ENCODE data around the gene CEP85L. TPM values are rescaled to one million over a fixed set of nuclear protein-coding genes. Genes with fewer than 3 reads are reported as not detected.

CEP85L gene
- total RNA-seq, 2 experiments from 2014 or later = 9.6 to 12.0 TPM

- no peaks in the 10 kb centered on the region for H3K4me1 ChIP-seq (ENCODE audit: insufficient read depth, low read length, poor library complexity, severe bottlenecking)
- no peaks in the 10 kb centered on the region for H3K79me2 ChIP-seq (ENCODE audit: insufficient read depth, low read depth, low read length)
- no peaks in the 10 kb centered on the region for H3K9me3 ChIP-seq (ENCODE audit: low read length)
- H3K27ac ChIP-seq (ENCODE audit: low read depth, low read length, poor library complexity, severe bottlenecking) = no peak overlapping the region
- CTCF ChIA-PET (ENCODE audit: unreplicated experiment) = no interaction called here
- POLR2A ChIA-PET = interaction anchor here (0.7 to 1.1 kb wide), 3 partner anchors 14 to 150 kb away, joined by 3 read pairs; no protein-coding TSS in a partner anchor
- no peak overlapping the region for H3K4me3 ChIP-seq (ENCODE audit: low read depth, low read length, poor library complexity, severe bottlenecking)
- no peaks in the 10 kb centered on the region for H3K36me3 ChIP-seq (ENCODE audit: insufficient read depth, low read length)
- TF ChIP-seq CTCF (conservative IDR thresholded peaks at IDR 0.05; ENCODE audit: low read length) = no peak
- no peak for TF ChIP-seq EZH2phosphoT487 (IDR thresholded peaks at IDR 0.05; ENCODE audit: borderline replicate concordance, low read depth, low read length)
- H3K9me2 ChIP-seq (ENCODE audit: insufficient read depth, low read length) = no peaks in the 10 kb centered on the region
- intact Hi-C loops (cut with micrococcal nuclease; ENCODE audit: unreplicated experiment) = no loop called here
- no peak overlapping the region for H3K4me2 ChIP-seq (ENCODE audit: low read length)
- no TSS peak for BruUV-seq (replicated peaks)
- no peak for DNase-seq (ENCODE audit: low spot score)
- no peaks in the 10 kb centered on the region for H4K20me1 ChIP-seq (ENCODE audit: insufficient read depth, low read length)
- H2AFZ ChIP-seq (ENCODE audit: low read length) = no peak overlapping the region
Observed at GRCh38 chr6:118558464-118559217, 92.8 kb downstream of the CEP85L start.

- H3K9me2 ChIP-seq (ENCODE audit: insufficient read depth, low read length) = no peaks in the 10 kb centered on the region
- H3K9me3 ChIP-seq (ENCODE audit: low read length) = no peaks in the 10 kb centered on the region
- no peaks in the 10 kb centered on the region for H3K4me1 ChIP-seq (ENCODE audit: insufficient read depth, low read length, poor library complexity, severe bottlenecking)
- no peak overlapping the region for H3K4me2 ChIP-seq (ENCODE audit: low read length)
- TF ChIP-seq EZH2phosphoT487 (IDR thresholded peaks at IDR 0.05; ENCODE audit: borderline replicate concordance, low read depth, low read length) (no peak), CTCF (conservative IDR thresholded peaks at IDR 0.05; ENCODE audit: low read length) (no peak)
- no peaks in the 10 kb centered on the region for H4K20me1 ChIP-seq (ENCODE audit: insufficient read depth, low read length)
- CTCF ChIA-PET (ENCODE audit: unreplicated experiment) = no interaction called here
- intact Hi-C loops (cut with micrococcal nuclease; ENCODE audit: unreplicated experiment) = no loop called here
- no peak overlapping the region for H2AFZ ChIP-seq (ENCODE audit: low read length)
- POLR2A ChIA-PET = interaction anchor here (2.0 kb wide), 1 partner anchor 9 kb away, joined by 9 read pairs; no protein-coding TSS in a partner anchor
- no peak for DNase-seq (ENCODE audit: low spot score)
- BruUV-seq (replicated peaks) = no TSS peak
- H3K79me2 ChIP-seq (ENCODE audit: insufficient read depth, low read depth, low read length) = no peaks in the 10 kb centered on the region
- no peak overlapping the region for H3K4me3 ChIP-seq (ENCODE audit: low read depth, low read length, poor library complexity, severe bottlenecking)
- no peaks in the 10 kb centered on the region for H3K36me3 ChIP-seq (ENCODE audit: insufficient read depth, low read length)
- H3K27ac ChIP-seq (ENCODE audit: low read depth, low read length, poor library complexity, severe bottlenecking) = no peak overlapping the region
Observed at GRCh38 chr6:118554698-118555097, 96.7 kb downstream of the CEP85L start.

- intact Hi-C loops (cut with micrococcal nuclease; ENCODE audit: unreplicated experiment) = no loop called here
- Histone ChIP-seq H3K36me3 (ENCODE audit: insufficient read depth, low read length) (no peaks in the 10 kb centered on the region), H4K20me1 (ENCODE audit: insufficient read depth, low read length) (no peaks in the 10 kb centered on the region), H3K4me1 (ENCODE audit: insufficient read depth, low read length, poor library complexity, severe bottlenecking) (no peaks in the 10 kb centered on the region), H3K27ac (ENCODE audit: low read depth, low read length, poor library complexity, severe bottlenecking) (no peak overlapping the region), H3K4me2 (ENCODE audit: low read length) (no peak overlapping the region), H3K9me2 (ENCODE audit: insufficient read depth, low read length) (no peaks in the 10 kb centered on the region), H3K4me3 (ENCODE audit: low read depth, low read length, poor library complexity, severe bottlenecking) (no peak overlapping the region), H3K79me2 (ENCODE audit: insufficient read depth, low read depth, low read length) (no peaks in the 10 kb centered on the region), H3K9me3 (ENCODE audit: low read length) (no peaks in the 10 kb centered on the region), H2AFZ (ENCODE audit: low read length) (no peak overlapping the region)
- ChIA-PET POLR2A (interaction anchor here (2.0 kb wide), 1 partner anchor 8 kb away, joined by 9 read pairs; no protein-coding TSS in a partner anchor), CTCF (ENCODE audit: unreplicated experiment) (no interaction called here)
- no TSS peak for BruUV-seq (replicated peaks)
- no peak for DNase-seq (ENCODE audit: low spot score)
- no peak for TF ChIP-seq CTCF (conservative IDR thresholded peaks at IDR 0.05; ENCODE audit: low read length)
- no peak for TF ChIP-seq EZH2phosphoT487 (IDR thresholded peaks at IDR 0.05; ENCODE audit: borderline replicate concordance, low read depth, low read length)
Observed at GRCh38 chr6:118553132-118553531, 98.3 kb downstream of the CEP85L start.

Data from OCI-LY7 (cell line).